Stomach smooth muscle (tissue), 2 donors: ENCODE measurements around the gene OXA1L.
"Not testable (repeated sequence)": the region's sequence is repeated elsewhere in the genome, so short reads cannot be mapped to it uniquely, and the experiment has no call there.

Source experiments
- H3K27ac ChIP-seq: one replicate; pipeline ENCODE4 v1.7.0; 2013; ENCODE audit warnings: mild to moderate bottlenecking, low read length, inconsistent platforms
- H3K27me3 ChIP-seq, 2 donors: one replicate each; pipeline ENCODE4 v1.7.0; 2013; ENCODE audit warnings: low read length in 2 of 2; ENCODE audit not compliant: insufficient read depth in 2 of 2, control insufficient read depth in 1 of 2
- H3K36me3 ChIP-seq, 2 donors: one replicate each; pipeline ENCODE4 v1.7.0; 2013; ENCODE audit warnings: low read length in 2 of 2; ENCODE audit not compliant: control insufficient read depth in 2 of 2, insufficient read depth in 2 of 2
- H3K4me1 ChIP-seq: one replicate; pipeline ENCODE4 v1.7.0; 2013; ENCODE audit warnings: low read length; ENCODE audit not compliant: control insufficient read depth, insufficient read depth
- H3K4me3 ChIP-seq, 2 donors: one replicate each; pipeline ENCODE4 v1.7.0; 2013; ENCODE audit warnings: low read length in 2 of 2
- H3K9ac ChIP-seq, 2 donors: one replicate each; pipeline ENCODE4 v1.7.0; 2013; ENCODE audit warnings: low read length in 2 of 2, mild to moderate bottlenecking in 1 of 2
- H3K9me3 ChIP-seq, 2 donors: one replicate each; pipeline ENCODE4 v1.7.0; 2013; ENCODE audit warnings: low read length in 2 of 2; ENCODE audit not compliant: control insufficient read depth in 2 of 2
- donor health status: healthy.
- donor health status: Pancreatic carcinoma.

OXA1L gene

GRCh38 chr14:22766457-22767322 lies at the start of gene OXA1L:
OXA1L (plus strand) TSS chr14:22766688; CDS start chr14:22766702, 14 bp downstream.
- Histone ChIP-seq H3K9ac (peak within 1 kb of the TSS; percentile 84 to 96), H3K27ac (peak within 1 kb of the TSS; percentile 80), H3K4me3 (peak within 1 kb of the TSS; percentile 99), H3K9me3 (peaks cover 0 to under 1% of the 10 kb centered on the region in 2 donors), H3K36me3 (peaks cover 24 to 34% of the 10 kb centered on the region in 2 donors), H3K4me1 (peaks cover 14% of the 10 kb centered on the region), H3K27me3 (no peaks in the 10 kb centered on the region)

GRCh38 chr14:22718091-22718490 lies 48.4 kb upstream of the OXA1L start:
- Histone ChIP-seq H3K4me1 (no peaks in the 10 kb centered on the region), H3K4me3 (no peak overlapping the region), H3K36me3 (no peaks in the 10 kb centered on the region), H3K27me3 (no peaks in the 10 kb centered on the region), H3K9ac (no peak overlapping the region), H3K9me3 (peaks cover 0 to 3% of the 10 kb centered on the region in 2 donors), H3K27ac (no peak overlapping the region)

GRCh38 chr14:22721213-22721612 lies 45.3 kb upstream of the OXA1L start:
- Histone ChIP-seq H3K9ac (no peak overlapping the region), H3K4me1 (no peaks in the 10 kb centered on the region), H3K36me3 (no peaks in the 10 kb centered on the region), H3K27me3 (no peaks in the 10 kb centered on the region), H3K9me3 (peaks cover 0 to 3% of the 10 kb centered on the region in 2 donors), H3K4me3 (no peak overlapping the region), H3K27ac (no peak overlapping the region)

GRCh38 chr14:22723815-22724214 lies 42.7 kb upstream of the OXA1L start:
- H3K9me3 ChIP-seq = peaks cover 0 to 3% of the 10 kb centered on the region in 2 donors
- H3K36me3 ChIP-seq = no peaks in the 10 kb centered on the region
- H3K9ac ChIP-seq = no peak overlapping the region
- H3K27me3 ChIP-seq = no peaks in the 10 kb centered on the region
- H3K27ac ChIP-seq = no peak overlapping the region
- no peaks in the 10 kb centered on the region for H3K4me1 ChIP-seq
- no peak overlapping the region for H3K4me3 ChIP-seq

- H3K27ac ChIP-seq, H3K36me3 ChIP-seq, H3K9me3 ChIP-seq, H3K4me1 ChIP-seq, H3K27me3 ChIP-seq, H3K9ac ChIP-seq, H3K4me3 ChIP-seq: not testable (repeated sequence)
Measured at GRCh38 chr14:22724847-22725246, 41.6 kb upstream of the OXA1L start.

GRCh38 chr14:22725374-22725773 lies 41.1 kb upstream of the OXA1L start:
- not testable (repeated sequence) for H3K4me1 ChIP-seq, H3K36me3 ChIP-seq, H3K9ac ChIP-seq, H3K27me3 ChIP-seq, H3K4me3 ChIP-seq, H3K9me3 ChIP-seq, H3K27ac ChIP-seq

GRCh38 chr14:22726012-22726411 lies 40.5 kb upstream of the OXA1L start:
- H3K9ac ChIP-seq = no peak overlapping the region
- H3K27ac ChIP-seq = no peak overlapping the region
- H3K4me1 ChIP-seq = no peaks in the 10 kb centered on the region
- H3K27me3 ChIP-seq = no peaks in the 10 kb centered on the region
- H3K9me3 ChIP-seq = peaks cover 0 to 3% of the 10 kb centered on the region in 2 donors
- H3K36me3 ChIP-seq = no peaks in the 10 kb centered on the region
- no peak overlapping the region for H3K4me3 ChIP-seq

- not testable (repeated sequence) for H3K27ac ChIP-seq, H3K27me3 ChIP-seq, H3K36me3 ChIP-seq, H3K4me3 ChIP-seq, H3K4me1 ChIP-seq, H3K9me3 ChIP-seq, H3K9ac ChIP-seq
Measured at GRCh38 chr14:22732062-22732461, 34.4 kb upstream of the OXA1L start.

GRCh38 chr14:22733829-22734228 lies 32.7 kb upstream of the OXA1L start:
- H3K27me3 ChIP-seq = no peaks in the 10 kb centered on the region
- H3K9me3 ChIP-seq = no peaks in the 10 kb centered on the region
- no peak overlapping the region for H3K4me3 ChIP-seq
- no peak overlapping the region for H3K27ac ChIP-seq
- no peak overlapping the region for H3K9ac ChIP-seq
- no peaks in the 10 kb centered on the region for H3K36me3 ChIP-seq
- H3K4me1 ChIP-seq = no peaks in the 10 kb centered on the region

- H3K4me1 ChIP-seq = no peaks in the 10 kb centered on the region
- H3K36me3 ChIP-seq = no peaks in the 10 kb centered on the region
- no peaks in the 10 kb centered on the region for H3K27me3 ChIP-seq
- H3K27ac ChIP-seq = no peak overlapping the region
- no peak overlapping the region for H3K9ac ChIP-seq
- H3K4me3 ChIP-seq = no peak overlapping the region
- no peaks in the 10 kb centered on the region for H3K9me3 ChIP-seq
Measured at GRCh38 chr14:22735096-22735495, 31.4 kb upstream of the OXA1L start.

- H3K4me1 ChIP-seq, H3K27me3 ChIP-seq, H3K9me3 ChIP-seq, H3K9ac ChIP-seq, H3K36me3 ChIP-seq, H3K4me3 ChIP-seq, H3K27ac ChIP-seq: not testable (repeated sequence)
Measured at GRCh38 chr14:22736384-22736783, 30.1 kb upstream of the OXA1L start.
